ENCODE results near the gene ITPR3.

Gene ITPR3

GRCh38 chr6:33686981-33687975 lies 66.2 kb downstream of the ITPR3 start:
- ATAC-seq (no peak), DNase-seq (no peak)
- peaks cover 32% of the 10 kb centered on the region for H3K4me1 Mint-ChIP-seq
- H3K4me3 Mint-ChIP-seq: no peak overlapping the region
- no peaks in the 10 kb centered on the region for H3K9me3 Mint-ChIP-seq
- no peak overlapping the region for H3K27ac Mint-ChIP-seq
- no peaks in the 10 kb centered on the region for H3K27me3 Mint-ChIP-seq

DNA sequence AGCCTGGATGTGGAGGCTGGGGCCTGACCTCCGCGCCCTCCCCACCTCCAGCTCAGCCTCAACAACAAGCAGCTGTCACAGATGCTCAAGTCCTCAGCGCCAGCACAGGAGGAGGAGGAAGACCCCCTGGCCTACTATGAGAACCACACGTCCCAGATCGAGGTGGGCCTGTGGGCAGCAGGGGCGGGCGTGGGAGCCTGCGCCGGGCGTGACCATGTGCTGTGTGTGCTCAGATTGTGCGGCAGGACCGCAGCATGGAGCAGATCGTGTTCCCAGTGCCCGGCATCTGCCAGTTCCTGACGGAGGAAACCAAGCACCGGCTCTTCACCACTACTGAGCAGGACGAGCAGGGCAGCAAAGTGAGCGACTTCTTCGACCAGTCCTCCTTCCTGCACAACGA lies 66.9 kb downstream of the ITPR3 start:
- ATAC-seq (no peak), DNase-seq (no peak)
- Mint-ChIP-seq H3K27ac (no peak overlapping the region), H3K4me3 (no peak overlapping the region), H3K4me1 (peaks cover 32% of the 10 kb centered on the region), H3K27me3 (no peaks in the 10 kb centered on the region), H3K9me3 (no peaks in the 10 kb centered on the region)

- H3K4me3 Mint-ChIP-seq: no peak overlapping the region
- DNase-seq (no peak), ATAC-seq (no peak)
- no peaks in the 10 kb centered on the region for H3K27me3 Mint-ChIP-seq
- H3K9me3 Mint-ChIP-seq: no peaks in the 10 kb centered on the region
- peaks cover 32% of the 10 kb centered on the region for H3K4me1 Mint-ChIP-seq
- H3K27ac Mint-ChIP-seq: peak overlapping the region in 1 of 2 donors; percentile 43
Measured at GRCh38 chr6:33688451-33689147, 67.5 kb downstream of the ITPR3 start.

- no peaks in the 10 kb centered on the region for H3K9me3 Mint-ChIP-seq
- H3K4me1 Mint-ChIP-seq: peaks cover 34% of the 10 kb centered on the region
- H3K27me3 Mint-ChIP-seq: no peaks in the 10 kb centered on the region
Measured at GRCh38 chr6:33689148-33689494, 68.0 kb downstream of the ITPR3 start.

DNA sequence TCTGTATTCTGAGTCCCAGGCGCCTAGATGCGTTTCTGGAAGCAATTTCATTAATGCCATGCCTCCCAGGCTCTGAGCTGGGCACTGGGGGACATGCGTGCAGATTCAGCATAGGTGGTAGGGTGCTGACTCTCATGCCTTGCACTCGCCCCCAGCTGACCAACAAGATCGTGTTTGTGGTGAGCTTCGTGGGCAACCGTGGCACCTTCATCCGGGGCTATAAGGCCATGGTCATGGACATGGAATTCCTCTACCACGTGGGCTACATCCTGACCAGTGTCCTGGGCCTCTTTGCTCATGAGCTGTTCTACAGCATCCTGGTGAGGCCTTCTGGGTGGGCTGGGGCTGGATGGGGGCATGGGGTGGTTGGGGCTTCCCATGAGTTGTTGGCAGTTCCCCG lies 68.8 kb downstream of the ITPR3 start:
- DNase-seq: no peak
- H3K27me3 Mint-ChIP-seq: no peaks in the 10 kb centered on the region
- no peaks in the 10 kb centered on the region for H3K9me3 Mint-ChIP-seq
- ATAC-seq: no peak
- peaks cover 42% of the 10 kb centered on the region for H3K4me1 Mint-ChIP-seq
- H3K4me3 Mint-ChIP-seq: no peak overlapping the region
- H3K27ac Mint-ChIP-seq: no peak overlapping the region

More at GRCh38 chr6:33689148-33689494, 68.0 kb downstream of the ITPR3 start:
- Mint-ChIP-seq H3K4me3 (no peak overlapping the region), H3K27ac (no peak overlapping the region)
- no peak for ATAC-seq
- DNase-seq: no peak

GRCh38 chr6:33690766-33691165 lies 69.6 kb downstream of the ITPR3 start:
- peak overlapping the region; percentile 72 to 76 for H3K27ac Mint-ChIP-seq

GRCh38 chr6:33691456-33692077 lies 70.4 kb downstream of the ITPR3 start:
- no peak for DNase-seq
- Mint-ChIP-seq H3K27ac (peak overlapping the region in 1 of 2 donors; percentile 72), H3K9me3 (no peaks in the 10 kb centered on the region), H3K4me3 (no peak overlapping the region), H3K4me1 (peaks cover 58% of the 10 kb centered on the region), H3K27me3 (no peaks in the 10 kb centered on the region)
- ATAC-seq: no peak

More at GRCh38 chr6:33690766-33691165, 69.6 kb downstream of the ITPR3 start:
- ATAC-seq (no peak), DNase-seq (no peak)
- Mint-ChIP-seq H3K4me1 (peaks cover 50% of the 10 kb centered on the region), H3K4me3 (no peak overlapping the region), H3K9me3 (no peaks in the 10 kb centered on the region), H3K27me3 (no peaks in the 10 kb centered on the region)

DNA sequence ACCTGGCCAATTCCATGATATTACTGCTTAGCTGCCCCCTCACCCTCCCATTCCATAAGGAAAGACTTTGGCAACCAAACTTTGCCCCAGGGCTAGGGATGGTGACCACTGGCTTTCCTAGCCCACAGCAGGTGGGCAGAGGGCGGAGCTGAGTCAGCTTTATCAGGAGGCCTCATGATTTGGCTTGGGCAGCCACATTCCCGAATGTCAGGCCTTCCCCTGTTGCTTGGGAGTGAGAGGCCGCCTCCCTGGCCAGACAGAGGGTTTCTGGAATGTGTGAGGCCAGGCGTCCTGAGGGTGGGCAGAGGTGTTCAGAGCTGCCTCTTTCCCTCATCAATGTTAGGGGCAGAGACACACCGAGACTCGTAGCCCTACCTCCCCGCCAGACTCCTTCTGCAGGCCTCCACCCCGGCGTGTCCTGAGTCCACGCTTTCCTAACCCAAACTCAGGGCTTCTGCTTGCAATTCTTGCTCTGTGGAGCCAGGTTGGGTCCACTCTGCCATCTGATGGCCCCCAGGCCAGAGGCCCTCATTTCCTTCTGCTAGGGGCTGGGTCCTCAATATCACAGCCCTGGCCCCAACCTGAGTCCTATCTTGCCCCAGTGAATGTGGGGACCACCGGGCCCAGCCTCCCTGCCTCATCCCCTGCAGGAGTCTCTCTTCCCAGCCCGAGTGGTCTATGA lies 71.1 kb downstream of the ITPR3 start:
- DNase-seq: no peak
- peak overlapping the region; percentile 38 to 41 for H3K4me3 Mint-ChIP-seq
- ATAC-seq: no peak
- no peaks in the 10 kb centered on the region for H3K27me3 Mint-ChIP-seq
- H3K9me3 Mint-ChIP-seq: no peaks in the 10 kb centered on the region
- H3K4me1 Mint-ChIP-seq: peaks cover 65% of the 10 kb centered on the region
- H3K27ac Mint-ChIP-seq: peak overlapping the region; percentile 78 to 83

DNA sequence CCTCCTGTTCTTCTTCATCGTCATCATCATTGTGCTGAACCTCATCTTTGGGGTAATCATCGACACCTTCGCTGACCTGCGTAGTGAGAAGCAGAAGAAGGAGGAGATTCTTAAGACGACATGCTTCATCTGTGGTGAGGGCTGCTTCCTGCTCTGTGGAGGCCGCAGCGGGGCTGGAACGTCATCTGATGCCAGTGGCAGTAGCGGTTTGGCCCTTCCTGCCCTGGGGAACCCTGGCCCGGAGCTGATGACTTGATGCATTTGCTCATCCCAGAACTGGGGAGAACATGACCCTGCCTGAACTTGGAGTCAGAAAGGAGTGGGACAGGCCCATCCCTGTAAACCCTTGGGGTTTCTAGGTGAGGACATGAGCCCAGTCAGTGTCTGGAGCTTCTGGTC lies 71.6 kb downstream of the ITPR3 start:
- DNase-seq (peak; percentile 42 to 76), ATAC-seq (peak; percentile 85)
- Mint-ChIP-seq H3K4me3 (peak overlapping the region; percentile 38 to 41), H3K9me3 (no peaks in the 10 kb centered on the region), H3K4me1 (peaks cover 70% of the 10 kb centered on the region), H3K27ac (peak overlapping the region; percentile 78 to 83), H3K27me3 (no peaks in the 10 kb centered on the region)

DNA sequence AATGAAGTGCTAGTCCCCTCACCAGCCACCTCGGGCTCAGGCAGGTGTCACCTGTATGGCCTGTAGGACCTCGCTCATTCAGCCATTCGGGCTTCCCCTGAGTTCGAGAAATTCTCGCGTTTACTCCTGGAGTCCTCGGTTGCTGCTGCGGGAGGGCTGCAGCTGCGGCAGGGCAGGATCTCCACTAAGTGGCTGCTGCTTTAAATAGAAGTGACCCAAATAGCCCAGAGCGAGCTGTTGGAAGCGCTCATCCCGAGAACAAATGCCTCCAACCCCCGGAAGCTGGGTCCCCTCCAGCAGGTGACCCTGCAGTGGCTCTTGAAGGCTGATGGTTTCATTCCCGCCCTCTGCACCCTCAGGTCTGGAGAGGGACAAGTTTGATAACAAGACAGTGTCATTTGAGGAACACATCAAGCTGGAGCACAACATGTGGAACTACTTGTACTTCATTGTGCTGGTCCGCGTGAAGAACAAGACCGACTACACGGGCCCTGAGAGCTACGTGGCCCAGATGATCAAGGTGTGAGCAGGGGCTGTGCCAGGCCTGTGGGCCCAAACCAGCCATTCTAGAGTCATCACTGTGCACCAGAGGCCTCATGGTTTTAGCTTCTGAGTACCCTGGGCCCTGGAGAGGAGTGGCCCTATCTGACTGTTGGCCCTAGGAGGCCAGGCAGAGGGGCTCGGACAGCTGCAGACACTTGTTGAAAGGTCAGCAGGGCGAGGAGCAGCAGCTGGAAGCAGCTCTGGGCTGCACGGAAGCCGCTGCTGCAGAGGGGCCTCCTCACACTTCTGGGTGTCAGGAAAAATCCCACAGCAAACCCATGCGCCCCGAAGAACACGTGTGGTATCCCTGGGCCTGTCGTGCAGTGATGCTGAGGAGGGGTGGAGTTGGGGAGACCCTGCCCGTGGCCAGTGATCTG lies 72.3 kb downstream of the ITPR3 start:
- no peaks in the 10 kb centered on the region for H3K9me3 Mint-ChIP-seq
- H3K27ac Mint-ChIP-seq: peak overlapping the region; percentile 78 to 83
- peak overlapping the region; percentile 38 to 41 for H3K4me3 Mint-ChIP-seq
- DNase-seq: no peak
- H3K27me3 Mint-ChIP-seq: no peaks in the 10 kb centered on the region
- no peak for ATAC-seq
- peaks cover 76% of the 10 kb centered on the region for H3K4me1 Mint-ChIP-seq

DNA sequence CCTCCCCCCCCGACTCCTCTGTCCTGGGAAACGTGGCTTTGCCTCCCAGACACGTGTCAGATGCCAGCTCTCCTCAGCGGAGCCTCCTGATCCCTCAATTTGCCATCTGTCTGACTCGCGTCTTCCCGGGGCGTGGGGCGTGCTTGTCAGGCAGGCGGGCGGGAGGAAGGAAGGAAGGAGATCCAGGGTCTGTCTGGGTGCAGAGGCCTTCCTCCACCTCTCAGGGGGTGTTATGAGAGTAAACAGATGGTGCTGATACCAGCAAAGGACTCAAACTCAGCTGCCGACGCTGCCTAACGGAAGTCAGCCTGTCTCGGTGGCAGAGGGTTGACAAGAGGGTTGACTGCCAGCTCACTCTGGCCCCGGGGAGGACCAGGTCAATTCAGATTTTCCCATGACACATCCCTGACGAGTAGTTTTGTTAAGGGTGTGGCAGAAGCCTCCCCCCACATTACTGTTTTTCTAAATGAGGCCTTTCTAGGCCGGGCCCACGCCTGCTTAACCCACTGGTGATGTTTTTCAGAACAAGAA lies 73.3 kb downstream of the ITPR3 start:
- Mint-ChIP-seq H3K4me3 (peak overlapping the region; percentile 65 to 72), H3K4me1 (peaks cover 76% of the 10 kb centered on the region), H3K27ac (peak overlapping the region; percentile 95 to 96), H3K27me3 (no peaks in the 10 kb centered on the region), H3K9me3 (no peaks in the 10 kb centered on the region)
- DNase-seq (peak; percentile 33 to 79), ATAC-seq (peak; percentile 81)

DNA sequence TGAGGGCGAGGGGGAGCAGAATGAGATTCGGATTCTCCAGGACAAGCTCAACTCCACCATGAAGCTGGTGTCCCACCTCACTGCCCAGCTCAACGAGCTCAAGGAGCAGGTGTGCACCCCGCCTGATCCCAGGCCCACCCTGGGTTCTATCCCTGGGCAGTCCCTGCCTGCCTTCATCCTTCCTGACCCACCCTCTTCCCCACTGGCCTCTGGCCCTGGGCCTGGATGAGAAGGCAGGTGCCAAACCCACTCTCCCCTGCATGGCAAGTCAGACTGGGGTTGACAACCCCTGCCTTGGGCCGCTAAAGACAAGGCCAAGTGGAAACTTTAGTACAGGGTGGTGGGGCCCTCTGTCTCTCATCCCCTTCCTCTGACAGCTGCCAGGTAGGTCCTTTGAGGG lies 73.9 kb downstream of the ITPR3 start:
- Mint-ChIP-seq H3K4me3 (peak overlapping the region; percentile 65 to 72), H3K27ac (peak overlapping the region; percentile 95 to 96), H3K4me1 (peaks cover 77% of the 10 kb centered on the region), H3K9me3 (no peaks in the 10 kb centered on the region), H3K27me3 (no peaks in the 10 kb centered on the region)
- no peak for ATAC-seq
- no peak for DNase-seq

GRCh38 chr6:33695451-33695887 lies 74.3 kb downstream of the ITPR3 start:
- H3K4me1 Mint-ChIP-seq: peaks cover 82% of the 10 kb centered on the region
- H3K9me3 Mint-ChIP-seq: no peaks in the 10 kb centered on the region
- H3K4me3 Mint-ChIP-seq: no peak overlapping the region
- no peaks in the 10 kb centered on the region for H3K27me3 Mint-ChIP-seq
- peak overlapping the region; percentile 95 to 96 for H3K27ac Mint-ChIP-seq
- no peak for ATAC-seq
- no peak for DNase-seq

DNA sequence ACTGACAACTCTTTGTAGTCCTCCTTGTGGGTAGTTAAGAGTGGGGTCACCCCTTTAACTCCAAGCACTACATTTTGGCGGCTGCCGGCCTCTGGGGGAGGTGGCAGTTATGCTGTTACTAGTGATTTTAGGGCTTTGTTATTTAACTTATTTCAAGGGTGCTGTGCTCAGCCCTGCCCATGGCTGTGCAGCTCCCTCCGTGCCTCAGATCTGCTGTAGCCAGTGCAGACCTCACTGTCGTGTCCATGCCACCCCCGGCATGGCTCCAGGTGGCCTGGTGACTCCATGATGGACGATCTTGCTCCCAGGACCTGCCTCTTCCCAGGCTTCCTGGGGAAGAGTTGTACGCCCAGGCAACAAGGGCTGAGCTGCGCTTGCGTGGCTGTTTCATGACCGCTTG lies 75.0 kb downstream of the ITPR3 start:
- H3K4me1 Mint-ChIP-seq: peaks cover 82% of the 10 kb centered on the region
- H3K27ac Mint-ChIP-seq: peak overlapping the region; percentile 91 to 93
- H3K9me3 Mint-ChIP-seq: no peaks in the 10 kb centered on the region

More for the DNA sequence above, 75.0 kb downstream of the ITPR3 start:
- no peaks in the 10 kb centered on the region for H3K27me3 Mint-ChIP-seq
- ATAC-seq (no peak), DNase-seq (no peak)
- H3K4me3 Mint-ChIP-seq: peak overlapping the region; percentile 15 to 57
